Measurements from ENCODE around the gene SUMO4. TPM values are rescaled to one million over a fixed set of nuclear protein-coding genes. Genes with fewer than 3 reads are reported as not detected.

The SUMO4 gene
- total RNA-seq, 4 donors from 2014 or later = 1.2 to 15.3 (median 5.9) TPM; not detected in 1

DNA sequence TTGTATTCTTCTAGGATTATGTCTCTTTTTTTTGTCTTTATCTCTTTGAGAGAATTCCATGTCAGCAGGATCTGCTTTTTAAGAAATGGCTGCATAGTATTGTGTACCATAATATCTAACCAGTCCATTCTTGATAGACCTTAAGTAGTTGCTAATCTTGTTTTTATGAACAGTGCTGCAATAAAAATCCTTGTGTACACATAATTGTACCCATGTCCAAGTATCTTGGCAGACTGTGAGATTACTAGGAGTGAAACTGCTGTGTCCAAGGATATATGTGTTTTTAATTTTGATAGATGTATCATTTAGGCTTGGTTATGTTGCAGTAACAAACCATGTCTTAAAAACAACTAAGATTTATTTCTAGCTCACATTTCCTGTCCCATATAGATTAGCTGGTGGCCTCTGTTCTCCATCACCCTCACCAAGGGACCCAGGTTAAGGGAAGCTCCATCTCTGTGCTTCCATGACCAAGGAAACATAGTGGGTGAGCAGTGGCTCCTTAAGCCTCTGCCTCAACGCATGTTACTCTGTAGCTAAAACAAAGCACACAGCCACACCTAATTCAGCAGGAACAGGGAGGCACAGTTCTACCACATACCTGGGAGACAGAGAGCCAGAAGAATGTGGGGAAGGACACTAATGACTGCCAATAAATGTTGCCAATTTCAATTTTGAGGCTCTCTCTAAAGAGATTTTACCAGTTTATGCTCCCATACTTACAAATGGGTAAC, 12.1 kb upstream of the SUMO4 start:
- no peaks in the 10 kb centered on the region for H3K4me1 ChIP-seq
- TF ChIP-seq CTCF (IDR thresholded peaks at IDR 0.05) = no peak
- H3K4me3 ChIP-seq = no peak overlapping the region
- intact Hi-C loops (cut with DNase I; ENCODE audit: low total_unique reads) = no loop called here
- DNase-seq = no peak
- H3K27ac ChIP-seq = no peak overlapping the region
- no peaks in the 10 kb centered on the region for H3K36me3 ChIP-seq
- H3K27me3 ChIP-seq = no peaks in the 10 kb centered on the region
- H3K9me3 ChIP-seq = no peaks in the 10 kb centered on the region

GRCh38 chr6:149389509-149390297, 10.4 kb upstream of the SUMO4 start:
- intact Hi-C loops (cut with DNase I; ENCODE audit: low total_unique reads) = no loop called here
- TF ChIP-seq POLR2A (IDR thresholded peaks at IDR 0.05) (no peak), CTCF (IDR thresholded peaks at IDR 0.05) (no peak)
- H3K4me1 ChIP-seq = no peaks in the 10 kb centered on the region

DNA sequence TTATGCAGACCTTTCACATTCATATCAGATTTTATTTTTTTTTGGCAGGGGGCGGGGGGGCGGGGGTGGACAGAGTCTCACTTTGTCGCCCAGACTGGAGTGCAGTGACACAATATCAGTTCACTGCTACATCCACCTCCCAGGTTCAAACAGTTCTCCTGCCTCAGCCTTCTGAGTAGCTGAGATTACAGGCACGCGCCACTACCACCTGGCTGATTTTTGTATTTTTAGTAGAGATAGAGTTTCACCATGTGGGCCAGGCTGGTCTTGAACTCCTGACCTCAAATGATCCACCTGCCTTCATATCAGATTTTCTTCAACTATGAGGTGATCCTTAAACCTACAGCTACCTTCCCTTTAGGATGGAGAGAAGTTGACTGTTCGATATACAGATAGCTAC, 8.0 kb upstream of the SUMO4 start:
- H3K9me3 ChIP-seq = no peaks in the 10 kb centered on the region
- intact Hi-C loops (cut with DNase I; ENCODE audit: low total_unique reads) = no loop called here
- no peak for DNase-seq
- H3K27me3 ChIP-seq = no peaks in the 10 kb centered on the region
- H3K4me3 ChIP-seq = no peak overlapping the region
- TF ChIP-seq CTCF (IDR thresholded peaks at IDR 0.05) = no peak
- TF ChIP-seq POLR2A (IDR thresholded peaks at IDR 0.05) = no peak
- no peaks in the 10 kb centered on the region for H3K36me3 ChIP-seq
- H3K27ac ChIP-seq = no peak overlapping the region
- no peaks in the 10 kb centered on the region for H3K4me1 ChIP-seq

More at GRCh38 chr6:149389509-149390297, 10.4 kb upstream of the SUMO4 start:
- Histone ChIP-seq H3K27me3 (no peaks in the 10 kb centered on the region), H3K36me3 (no peaks in the 10 kb centered on the region), H3K4me3 (no peak overlapping the region), H3K27ac (peak overlapping the region in 1 of 2 donors; percentile 38), H3K9me3 (no peaks in the 10 kb centered on the region)
- DNase-seq = no peak

DNA sequence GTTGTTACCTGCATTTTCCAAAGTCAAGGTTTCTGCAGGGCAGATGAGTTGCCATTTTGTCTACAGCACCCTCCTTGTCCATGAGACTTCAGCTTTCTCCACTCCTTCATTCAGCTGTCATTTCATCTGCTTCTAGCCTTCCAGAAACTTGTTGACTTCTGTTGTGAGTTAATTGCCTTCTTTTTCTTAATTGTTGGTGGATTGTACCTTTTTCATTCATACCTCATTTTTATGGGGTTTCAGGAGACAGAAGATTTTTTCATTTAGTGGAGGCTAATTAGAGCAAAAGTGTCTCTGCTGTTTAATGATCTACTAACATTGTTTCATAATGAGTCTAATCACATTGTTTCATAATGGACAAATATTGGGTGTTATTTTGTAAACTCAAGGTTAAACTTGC, 7.5 kb upstream of the SUMO4 start:
- intact Hi-C loops (cut with DNase I; ENCODE audit: low total_unique reads) = no loop called here
- no peak for TF ChIP-seq CTCF (IDR thresholded peaks at IDR 0.05)
- TF ChIP-seq POLR2A (IDR thresholded peaks at IDR 0.05) = no peak

More for the DNA sequence above, 7.5 kb upstream of the SUMO4 start:
- no peak overlapping the region for H3K27ac ChIP-seq
- no peaks in the 10 kb centered on the region for H3K9me3 ChIP-seq
- DNase-seq = no peak
- H3K36me3 ChIP-seq = no peaks in the 10 kb centered on the region
- H3K27me3 ChIP-seq = no peaks in the 10 kb centered on the region
- no peaks in the 10 kb centered on the region for H3K4me1 ChIP-seq
- H3K4me3 ChIP-seq = no peak overlapping the region
